GM19397 (cell line): ENCODE results near the gene NPB.

ENCODE experiments used
- ATAC-seq: cut with Tn5 transposase; IDR thresholded peaks from one replicate; pipeline ENCODE4 v1.9.1; 2021; ENCODE audit warnings: mild to moderate bottlenecking, moderate library complexity; ENCODE audit not compliant: unreplicated experiment

The NPB gene

GRCh38 chr17:81910840-81911276, 8.8 kb downstream of the NPB start:
- ATAC-seq, result peak; percentile 35

GRCh38 chr17:81911277-81911961, 9.4 kb downstream of the NPB start, which contains the start of gene PCYT2:
TSS of gene PCYT2 (minus strand) at chr17:81911399. CDS start at chr17:81911355, 44 bp downstream.
- ATAC-seq, result peak; percentile 77

GRCh38 chr17:81911969-81912368, 9.9 kb downstream of the NPB start:
- ATAC-seq, result no peak

GRCh38 chr17:81912441-81913309, 10.6 kb downstream of the NPB start:
- ATAC-seq, result no peak

GRCh38 chr17:81913394-81914102, 11.5 kb downstream of the NPB start:
- ATAC-seq, result no peak

GRCh38 chr17:81914103-81914850, 12.2 kb downstream of the NPB start:
- ATAC-seq, result no peak

GRCh38 chr17:81915331-81915730, 13.3 kb downstream of the NPB start:
- no peak for ATAC-seq

- ATAC-seq, result no peak
Observed at GRCh38 chr17:81916234-81917001, 14.4 kb downstream of the NPB start.

GRCh38 chr17:81917565-81918332, 15.7 kb downstream of the NPB start, which contains the start of gene SIRT7:
TSS of gene SIRT7 (minus strand) at chr17:81918176. CDS start at chr17:81918131, 45 bp downstream.
- ATAC-seq, result peak; percentile 66

GRCh38 chr17:81918333-81918669, 16.3 kb downstream of the NPB start:
- peak; percentile 15 for ATAC-seq

- ATAC-seq, result no peak
Observed at GRCh38 chr17:81918832-81919545, 17.0 kb downstream of the NPB start.

- ATAC-seq, result no peak
Observed at GRCh38 chr17:81920612-81921536, 18.8 kb downstream of the NPB start.

- ATAC-seq, result no peak
Observed at GRCh38 chr17:81921537-81921862, 19.5 kb downstream of the NPB start.

GRCh38 chr17:81921996-81922565, 20.0 kb downstream of the NPB start:
- no peak for ATAC-seq

GRCh38 chr17:81922566-81923301, 20.7 kb downstream of the NPB start:
- ATAC-seq, result no peak
